WTC11 (cell line): ENCODE data around the gene TPK1. TPM values are rescaled to one million over a fixed set of nuclear protein-coding genes. Genes with fewer than 3 reads are reported as not detected.

Experiments used
- ATAC-seq: fragments of 200-7000 bp; cut with Tn5 transposase; 2 replicates; pipeline ENCODE4 v1.10.0; 2021; ENCODE audit warnings: mild to moderate bottlenecking, moderate library complexity
- CTCF ChIA-PET: fragments of 300-600 bp; sonication (Branson Sonifier 250); formaldehyde crosslinking; loops from one replicate; lab custom pipeline; 2021; ENCODE audit warnings: antibody characterized with exemption; lab: Charles Lee
- POLR2A ChIA-PET: fragments of 350-600 bp; sonication (Branson Sonifier 250); formaldehyde crosslinking; loops from one replicate; lab custom pipeline; 2021; ENCODE audit warnings: antibody characterized with exemption; lab: Charles Lee
- DNase-seq: peaks from one replicate; pipeline ENCODE4 v3.0.0; 2021; ENCODE audit warnings: low spot score
- H3K27ac Mint-ChIP-seq: 2 replicates; pipeline ENCODE4 v1.8.0; 2021; ENCODE audit warnings: mixed read lengths
- H3K27me3 Mint-ChIP-seq: 2 replicates; pipeline ENCODE4 v1.8.0; 2021; ENCODE audit warnings: low read depth, mild to moderate bottlenecking, moderate library complexity, mixed read lengths
- H3K36me3 Mint-ChIP-seq: 2 replicates; pipeline ENCODE4 v1.8.0; 2021; ENCODE audit warnings: mixed read lengths
- H3K4me1 Mint-ChIP-seq: 2 replicates; pipeline ENCODE4 v1.8.0; 2022; ENCODE audit warnings: mixed read lengths
- H3K4me3 Mint-ChIP-seq: 2 replicates; pipeline ENCODE4 v1.8.0; 2021; ENCODE audit warnings: mild to moderate bottlenecking, moderate library complexity, mixed read lengths
- H3K9me3 Mint-ChIP-seq: 2 replicates; pipeline ENCODE4 v1.8.0; 2021; ENCODE audit warnings: mixed read lengths
- CREB1 ChIP-seq: sonication (generic); formaldehyde crosslinking; IDR thresholded peaks from 2 replicates; pipeline ENCODE4 v1.8.0; 2023; ENCODE audit warnings: mild to moderate bottlenecking, missing genetic modification reagents
- FOXP1 ChIP-seq: sonication (generic); formaldehyde crosslinking; IDR thresholded peaks from 2 replicates; pipeline ENCODE4 v1.8.0; 2022; ENCODE audit warnings: missing genetic modification reagents, mild to moderate bottlenecking, moderate library complexity, borderline replicate concordance
- JUN ChIP-seq: sonication (generic); formaldehyde crosslinking; IDR thresholded peaks from 2 replicates; pipeline ENCODE4 v1.8.0; 2023; ENCODE audit warnings: mild to moderate bottlenecking, missing genetic modification reagents
- MXD4 ChIP-seq: fragments of 250-450 bp; sonication (Bioruptor Pico); IDR thresholded peaks from 2 replicates; pipeline ENCODE4 v1.8.0; 2021; ENCODE audit warnings: mild to moderate bottlenecking, moderate library complexity, borderline replicate concordance
- NR3C1 ChIP-seq: sonication (generic); formaldehyde crosslinking; conservative IDR thresholded peaks from 2 replicates; pipeline ENCODE4 v1.8.1; 2023; ENCODE audit warnings: low read depth, mild to moderate bottlenecking, missing genetic modification reagents
- OVOL2 ChIP-seq: fragments of 250-450 bp; sonication (Bioruptor Pico); IDR thresholded peaks from 2 replicates; pipeline ENCODE4 v1.9.0; 2021; ENCODE audit warnings: mild to moderate bottlenecking, borderline replicate concordance
- TCF7 ChIP-seq: sonication (generic); formaldehyde crosslinking; IDR thresholded peaks from 2 replicates; pipeline ENCODE4 v1.8.0; 2022; ENCODE audit warnings: mild to moderate bottlenecking, low read depth, missing genetic modification reagents, moderate library complexity
- TP53 ChIP-seq: sonication (generic); formaldehyde crosslinking; IDR thresholded peaks from 2 replicates; pipeline ENCODE4 v1.8.1; 2023; ENCODE audit warnings: mild to moderate bottlenecking, missing genetic modification reagents
- ZBTB21 ChIP-seq: sonication (generic); formaldehyde crosslinking; IDR thresholded peaks from 2 replicates; pipeline ENCODE4 v1.8.1; 2023; ENCODE audit warnings: mild to moderate bottlenecking, missing genetic modification reagents, borderline replicate concordance
- total RNA-seq: library from RNA; stranded (reverse); gene quantifications from 3 replicates; pipeline ENCODE4 v1.2.3, GENCODE V29; 2021
- TF ChIP-seq, protein P1 (sequence below): fragments of 250-450 bp; sonication (Bioruptor Pico); IDR thresholded peaks from 2 replicates; pipeline ENCODE4 v1.9.0; 2021; ENCODE audit warnings: mild to moderate bottlenecking, borderline replicate concordance
- TF ChIP-seq, protein P2 (sequence below): sonication (generic); formaldehyde crosslinking; IDR thresholded peaks from 2 replicates; pipeline ENCODE4 v1.8.0; 2023; ENCODE audit warnings: mild to moderate bottlenecking, missing genetic modification reagents
- TF ChIP-seq, protein P3 (sequence below): sonication (generic); formaldehyde crosslinking; conservative IDR thresholded peaks from 2 replicates; pipeline ENCODE4 v1.8.1; 2022; ENCODE audit warnings: mild to moderate bottlenecking, missing genetic modification reagents
- TF ChIP-seq, protein P4 (sequence below): sonication (generic); formaldehyde crosslinking; IDR thresholded peaks from 2 replicates; pipeline ENCODE4 v1.8.0; 2022; ENCODE audit warnings: mild to moderate bottlenecking, missing genetic modification reagents
- TF ChIP-seq, protein P5 (sequence below): sonication (generic); formaldehyde crosslinking; IDR thresholded peaks from 2 replicates; pipeline ENCODE4 v1.8.0; 2022; ENCODE audit warnings: mild to moderate bottlenecking, missing genetic modification reagents

TPK1 gene
- total RNA-seq, 1 experiment from 2014 or later: 2.7 TPM

DNA sequence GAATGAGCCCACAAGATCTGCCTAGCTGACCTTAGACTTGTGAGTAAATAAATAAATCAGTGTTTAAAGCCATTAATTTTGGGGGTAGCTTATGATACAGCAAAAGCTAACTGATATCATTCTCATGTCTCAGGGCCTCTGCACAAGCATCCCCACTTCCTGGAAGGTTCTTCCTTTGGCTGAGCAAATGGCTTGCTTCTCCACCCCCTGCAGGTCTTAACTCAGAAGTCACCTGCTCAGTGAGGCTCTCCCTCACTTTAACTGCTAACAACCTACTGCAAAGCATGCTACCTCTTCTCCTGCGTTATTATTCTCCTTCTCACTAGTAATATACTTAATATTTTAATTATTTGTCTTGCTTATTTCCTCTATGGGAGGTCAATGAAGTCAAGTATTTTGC lies 167.3 kb downstream of the TPK1 start (continued):
- TF ChIP-seq, protein P1, sequence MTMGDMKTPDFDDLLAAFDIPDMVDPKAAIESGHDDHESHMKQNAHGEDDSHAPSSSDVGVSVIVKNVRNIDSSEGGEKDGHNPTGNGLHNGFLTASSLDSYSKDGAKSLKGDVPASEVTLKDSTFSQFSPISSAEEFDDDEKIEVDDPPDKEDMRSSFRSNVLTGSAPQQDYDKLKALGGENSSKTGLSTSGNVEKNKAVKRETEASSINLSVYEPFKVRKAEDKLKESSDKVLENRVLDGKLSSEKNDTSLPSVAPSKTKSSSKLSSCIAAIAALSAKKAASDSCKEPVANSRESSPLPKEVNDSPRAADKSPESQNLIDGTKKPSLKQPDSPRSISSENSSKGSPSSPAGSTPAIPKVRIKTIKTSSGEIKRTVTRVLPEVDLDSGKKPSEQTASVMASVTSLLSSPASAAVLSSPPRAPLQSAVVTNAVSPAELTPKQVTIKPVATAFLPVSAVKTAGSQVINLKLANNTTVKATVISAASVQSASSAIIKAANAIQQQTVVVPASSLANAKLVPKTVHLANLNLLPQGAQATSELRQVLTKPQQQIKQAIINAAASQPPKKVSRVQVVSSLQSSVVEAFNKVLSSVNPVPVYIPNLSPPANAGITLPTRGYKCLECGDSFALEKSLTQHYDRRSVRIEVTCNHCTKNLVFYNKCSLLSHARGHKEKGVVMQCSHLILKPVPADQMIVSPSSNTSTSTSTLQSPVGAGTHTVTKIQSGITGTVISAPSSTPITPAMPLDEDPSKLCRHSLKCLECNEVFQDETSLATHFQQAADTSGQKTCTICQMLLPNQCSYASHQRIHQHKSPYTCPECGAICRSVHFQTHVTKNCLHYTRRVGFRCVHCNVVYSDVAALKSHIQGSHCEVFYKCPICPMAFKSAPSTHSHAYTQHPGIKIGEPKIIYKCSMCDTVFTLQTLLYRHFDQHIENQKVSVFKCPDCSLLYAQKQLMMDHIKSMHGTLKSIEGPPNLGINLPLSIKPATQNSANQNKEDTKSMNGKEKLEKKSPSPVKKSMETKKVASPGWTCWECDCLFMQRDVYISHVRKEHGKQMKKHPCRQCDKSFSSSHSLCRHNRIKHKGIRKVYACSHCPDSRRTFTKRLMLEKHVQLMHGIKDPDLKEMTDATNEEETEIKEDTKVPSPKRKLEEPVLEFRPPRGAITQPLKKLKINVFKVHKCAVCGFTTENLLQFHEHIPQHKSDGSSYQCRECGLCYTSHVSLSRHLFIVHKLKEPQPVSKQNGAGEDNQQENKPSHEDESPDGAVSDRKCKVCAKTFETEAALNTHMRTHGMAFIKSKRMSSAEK (CRISPR knock-in tag): no peak
- no peak for TF ChIP-seq CREB1 (CRISPR knock-in tag)
- TF ChIP-seq MXD4: no peak
- no peak for TF ChIP-seq OVOL2
- TF ChIP-seq, all 79 proteins: peak for 0

DNA sequence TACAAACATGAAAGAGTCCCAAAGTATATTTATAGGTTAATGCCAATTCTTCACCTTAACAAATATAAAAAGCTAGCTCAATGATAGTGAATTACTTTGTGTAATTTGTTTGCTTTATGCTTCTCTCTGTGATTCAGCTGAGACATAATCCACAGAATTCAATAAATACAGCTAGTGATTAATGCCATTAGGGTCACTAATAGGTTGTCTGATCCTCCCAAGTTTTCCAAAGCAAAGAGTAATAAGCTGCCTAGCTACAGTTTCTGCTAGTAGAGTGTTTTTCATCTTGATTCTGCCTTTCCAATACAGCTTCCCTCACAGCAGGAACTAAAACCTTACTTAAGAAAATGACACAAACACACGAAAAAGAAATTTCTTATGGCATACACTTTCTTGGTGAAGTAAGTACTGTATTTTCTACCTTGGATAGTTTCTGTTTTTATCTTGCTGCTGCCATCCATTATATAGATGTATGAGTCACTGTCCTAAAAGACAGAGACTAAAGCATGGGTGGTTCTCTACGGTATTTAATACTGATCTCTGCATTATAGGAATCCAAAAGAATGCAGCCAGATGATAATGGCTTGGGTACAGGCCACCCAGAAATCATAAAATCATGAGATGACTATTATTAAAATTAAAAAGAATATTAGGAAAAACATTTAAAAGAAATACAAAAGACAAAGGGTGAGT lies 170.0 kb downstream of the TPK1 start:
- H3K27ac Mint-ChIP-seq: no peak overlapping the region
- no peaks in the 10 kb centered on the region; the same call in 1 of the 2 replicates for H3K27me3 Mint-ChIP-seq
- peaks cover 4% of the 10 kb centered on the region for H3K4me1 Mint-ChIP-seq
- ATAC-seq (no peak), DNase-seq (no peak)
- CTCF ChIA-PET: interaction anchor here (0.7 kb wide), 1 partner anchor 9 kb away, joined by 3 read pairs; no protein-coding TSS in a partner anchor
- H3K9me3 Mint-ChIP-seq: peaks cover 11% of the 10 kb centered on the region
- H3K4me3 Mint-ChIP-seq: no peak overlapping the region
- no peak for TF ChIP-seq TP53 (CRISPR knock-in tag)
- TF ChIP-seq NR3C1 (CRISPR knock-in tag): no peak
- no peak for TF ChIP-seq JUN (CRISPR knock-in tag)
- TF ChIP-seq, all 79 proteins: peak for 0
- POLR2A ChIA-PET: interaction anchor here (0.6 kb wide), 1 partner anchor 59 kb away, joined by 3 read pairs; no protein-coding TSS in a partner anchor
- no peaks in the 10 kb centered on the region for H3K36me3 Mint-ChIP-seq

DNA sequence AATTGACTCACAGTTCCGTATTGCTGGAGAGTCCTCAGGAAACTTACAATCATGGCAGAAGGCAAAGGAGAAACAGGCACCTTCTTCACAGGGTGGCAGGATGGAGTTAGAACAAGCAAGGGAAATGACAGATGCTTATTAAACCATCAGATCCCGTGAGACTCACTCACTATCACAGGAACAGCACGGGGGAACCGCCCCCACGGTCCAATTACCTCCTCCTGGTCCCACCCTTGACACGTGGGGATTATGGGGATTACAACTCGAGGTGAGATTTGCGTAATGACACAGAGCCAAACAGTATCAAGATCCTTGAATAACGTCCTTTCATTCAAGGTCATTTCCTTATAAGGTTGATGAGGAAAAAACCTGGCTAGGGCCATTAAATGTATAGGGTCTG lies 176.6 kb downstream of the TPK1 start:
- Mint-ChIP-seq H3K36me3 (no peaks in the 10 kb centered on the region), H3K27me3 (no peaks in the 10 kb centered on the region), H3K4me3 (no peak overlapping the region), H3K27ac (no peak overlapping the region), H3K4me1 (peaks cover 12% of the 10 kb centered on the region), H3K9me3 (0 out of 2 replicates have a peak, but pooled peaks cover 4% of the 10 kb centered on the region)
- no peak for DNase-seq
- no peak for ATAC-seq
- CTCF ChIA-PET: no interaction called here
- POLR2A ChIA-PET: no interaction called here
- no peak for TF ChIP-seq ZBTB21 (CRISPR knock-in tag)
- TF ChIP-seq, protein P2, sequence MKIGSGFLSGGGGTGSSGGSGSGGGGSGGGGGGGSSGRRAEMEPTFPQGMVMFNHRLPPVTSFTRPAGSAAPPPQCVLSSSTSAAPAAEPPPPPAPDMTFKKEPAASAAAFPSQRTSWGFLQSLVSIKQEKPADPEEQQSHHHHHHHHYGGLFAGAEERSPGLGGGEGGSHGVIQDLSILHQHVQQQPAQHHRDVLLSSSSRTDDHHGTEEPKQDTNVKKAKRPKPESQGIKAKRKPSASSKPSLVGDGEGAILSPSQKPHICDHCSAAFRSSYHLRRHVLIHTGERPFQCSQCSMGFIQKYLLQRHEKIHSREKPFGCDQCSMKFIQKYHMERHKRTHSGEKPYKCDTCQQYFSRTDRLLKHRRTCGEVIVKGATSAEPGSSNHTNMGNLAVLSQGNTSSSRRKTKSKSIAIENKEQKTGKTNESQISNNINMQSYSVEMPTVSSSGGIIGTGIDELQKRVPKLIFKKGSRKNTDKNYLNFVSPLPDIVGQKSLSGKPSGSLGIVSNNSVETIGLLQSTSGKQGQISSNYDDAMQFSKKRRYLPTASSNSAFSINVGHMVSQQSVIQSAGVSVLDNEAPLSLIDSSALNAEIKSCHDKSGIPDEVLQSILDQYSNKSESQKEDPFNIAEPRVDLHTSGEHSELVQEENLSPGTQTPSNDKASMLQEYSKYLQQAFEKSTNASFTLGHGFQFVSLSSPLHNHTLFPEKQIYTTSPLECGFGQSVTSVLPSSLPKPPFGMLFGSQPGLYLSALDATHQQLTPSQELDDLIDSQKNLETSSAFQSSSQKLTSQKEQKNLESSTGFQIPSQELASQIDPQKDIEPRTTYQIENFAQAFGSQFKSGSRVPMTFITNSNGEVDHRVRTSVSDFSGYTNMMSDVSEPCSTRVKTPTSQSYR: no peak
- no peak for TF ChIP-seq FOXP1 (CRISPR knock-in tag)
- no peak for TF ChIP-seq TCF7 (CRISPR knock-in tag)

DNA sequence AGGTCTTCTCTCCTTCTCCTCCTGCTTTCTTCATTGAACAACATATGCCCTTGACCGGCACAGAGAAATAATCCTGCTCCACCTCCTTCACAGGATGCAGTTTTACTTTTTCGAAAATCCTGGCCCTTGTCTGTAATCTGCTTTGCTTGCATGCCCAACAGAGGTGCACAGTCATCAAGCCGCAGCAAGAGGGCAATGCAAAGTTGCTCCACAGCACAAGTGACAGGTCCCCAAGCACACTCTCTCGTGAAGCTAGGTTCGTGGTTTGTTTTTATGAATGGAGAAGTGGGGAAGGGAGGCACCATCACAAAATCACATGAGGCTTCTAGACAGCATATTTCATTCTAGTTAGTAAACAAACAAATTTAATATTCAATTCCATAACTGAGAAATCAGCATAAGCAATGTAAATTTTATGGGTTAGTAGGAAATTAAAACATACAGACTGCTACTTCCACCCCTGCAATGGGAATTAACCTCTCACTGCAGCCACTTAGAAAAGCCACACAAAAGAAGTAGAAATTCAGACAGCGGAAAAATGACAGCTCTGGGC lies 178.8 kb downstream of the TPK1 start:
- ATAC-seq: peak; percentile 48; the same call in 1 of the 2 replicates
- Mint-ChIP-seq H3K4me3 (no peak overlapping the region), H3K36me3 (no peaks in the 10 kb centered on the region), H3K4me1 (peaks cover 13% of the 10 kb centered on the region), H3K9me3 (no peaks in the 10 kb centered on the region), H3K27me3 (no peaks in the 10 kb centered on the region), H3K27ac (no peak overlapping the region; the same call in 1 of the 2 replicates)
- POLR2A ChIA-PET: no interaction called here
- DNase-seq: no peak
- CTCF ChIA-PET: interaction anchor here (0.9 to 1.6 kb wide), 3 partner anchors 8 to 80 kb away, joined by 3 read pairs; no protein-coding TSS in a partner anchor
- TF ChIP-seq, protein P2: no peak
- TF ChIP-seq, protein P3, sequence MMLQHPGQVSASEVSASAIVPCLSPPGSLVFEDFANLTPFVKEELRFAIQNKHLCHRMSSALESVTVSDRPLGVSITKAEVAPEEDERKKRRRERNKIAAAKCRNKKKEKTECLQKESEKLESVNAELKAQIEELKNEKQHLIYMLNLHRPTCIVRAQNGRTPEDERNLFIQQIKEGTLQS: no peak
- TF ChIP-seq, protein P4, sequence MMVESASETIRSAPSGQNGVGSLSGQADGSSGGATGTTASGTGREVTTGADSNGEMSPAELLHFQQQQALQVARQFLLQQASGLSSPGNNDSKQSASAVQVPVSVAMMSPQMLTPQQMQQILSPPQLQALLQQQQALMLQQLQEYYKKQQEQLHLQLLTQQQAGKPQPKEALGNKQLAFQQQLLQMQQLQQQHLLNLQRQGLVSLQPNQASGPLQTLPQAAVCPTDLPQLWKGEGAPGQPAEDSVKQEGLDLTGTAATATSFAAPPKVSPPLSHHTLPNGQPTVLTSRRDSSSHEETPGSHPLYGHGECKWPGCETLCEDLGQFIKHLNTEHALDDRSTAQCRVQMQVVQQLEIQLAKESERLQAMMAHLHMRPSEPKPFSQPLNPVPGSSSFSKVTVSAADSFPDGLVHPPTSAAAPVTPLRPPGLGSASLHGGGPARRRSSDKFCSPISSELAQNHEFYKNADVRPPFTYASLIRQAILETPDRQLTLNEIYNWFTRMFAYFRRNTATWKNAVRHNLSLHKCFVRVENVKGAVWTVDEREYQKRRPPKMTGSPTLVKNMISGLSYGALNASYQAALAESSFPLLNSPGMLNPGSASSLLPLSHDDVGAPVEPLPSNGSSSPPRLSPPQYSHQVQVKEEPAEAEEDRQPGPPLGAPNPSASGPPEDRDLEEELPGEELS (CRISPR knock-in tag): no peak
- TF ChIP-seq, protein P5, sequence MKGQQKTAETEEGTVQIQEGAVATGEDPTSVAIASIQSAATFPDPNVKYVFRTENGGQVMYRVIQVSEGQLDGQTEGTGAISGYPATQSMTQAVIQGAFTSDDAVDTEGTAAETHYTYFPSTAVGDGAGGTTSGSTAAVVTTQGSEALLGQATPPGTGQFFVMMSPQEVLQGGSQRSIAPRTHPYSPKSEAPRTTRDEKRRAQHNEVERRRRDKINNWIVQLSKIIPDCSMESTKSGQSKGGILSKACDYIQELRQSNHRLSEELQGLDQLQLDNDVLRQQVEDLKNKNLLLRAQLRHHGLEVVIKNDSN: no peak
